Peyer's patch (tissue), 4 donors: ENCODE data around the gene PRKAR1B.

Source experiments
- POLR2A ChIP-seq, 2 donors: fragments of 450-650 bp; IDR thresholded peaks; one replicate each; pipeline ENCODE4 v1.5.1; 2017; ENCODE audit warnings: antibody characterized with exemption in 2 of 2, mild to moderate bottlenecking in 2 of 2, moderate library complexity in 2 of 2
- TF ChIP-seq, protein P1 (sequence below), 6 experiments: fragments of 450-650 bp in 4 of 6; fragments of 200-600 bp in 2 of 6; sonication (generic) in 1 of 6; IDR thresholded peaks; one replicate each; pipeline ENCODE4 v1.5.1; 2017 to 2019; ENCODE audit warnings: antibody characterized with exemption in 6 of 6, mild to moderate bottlenecking in 3 of 6, moderate library complexity in 1 of 6

DNA sequence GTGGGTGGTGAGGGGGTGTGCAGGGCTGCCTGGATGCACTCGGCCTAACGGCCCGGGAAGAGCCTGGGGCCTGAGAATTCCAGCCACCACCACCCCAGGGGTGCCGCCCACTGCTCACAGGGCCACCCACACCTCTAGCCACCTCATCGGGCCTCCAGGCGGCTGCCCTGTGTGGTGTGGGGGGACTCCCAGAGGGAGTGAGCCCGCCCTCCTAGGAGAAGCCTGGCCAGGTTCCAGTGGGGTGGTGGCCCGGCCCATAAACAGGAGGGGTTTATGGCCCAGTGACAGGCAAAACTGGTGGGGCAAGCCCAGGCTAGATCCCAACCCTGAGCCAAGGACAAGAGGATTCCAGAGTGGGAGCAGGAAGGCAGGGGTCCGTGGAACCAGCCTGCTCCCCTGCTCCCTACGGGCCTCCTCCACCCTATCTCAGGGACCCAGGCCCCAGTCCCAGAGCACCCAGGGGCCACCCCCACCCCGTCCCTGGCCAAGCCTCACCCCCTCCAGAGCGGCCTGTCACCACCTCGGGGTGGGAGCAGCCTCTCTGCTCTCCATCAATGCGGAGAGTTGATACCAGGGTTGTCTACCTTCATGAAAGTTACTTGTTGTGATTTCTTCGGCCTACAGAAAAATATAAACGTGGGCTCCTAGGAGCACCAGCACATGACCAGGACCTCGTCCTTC is 187.2 kb downstream of the PRKAR1B start:
- TF ChIP-seq, protein P1, sequence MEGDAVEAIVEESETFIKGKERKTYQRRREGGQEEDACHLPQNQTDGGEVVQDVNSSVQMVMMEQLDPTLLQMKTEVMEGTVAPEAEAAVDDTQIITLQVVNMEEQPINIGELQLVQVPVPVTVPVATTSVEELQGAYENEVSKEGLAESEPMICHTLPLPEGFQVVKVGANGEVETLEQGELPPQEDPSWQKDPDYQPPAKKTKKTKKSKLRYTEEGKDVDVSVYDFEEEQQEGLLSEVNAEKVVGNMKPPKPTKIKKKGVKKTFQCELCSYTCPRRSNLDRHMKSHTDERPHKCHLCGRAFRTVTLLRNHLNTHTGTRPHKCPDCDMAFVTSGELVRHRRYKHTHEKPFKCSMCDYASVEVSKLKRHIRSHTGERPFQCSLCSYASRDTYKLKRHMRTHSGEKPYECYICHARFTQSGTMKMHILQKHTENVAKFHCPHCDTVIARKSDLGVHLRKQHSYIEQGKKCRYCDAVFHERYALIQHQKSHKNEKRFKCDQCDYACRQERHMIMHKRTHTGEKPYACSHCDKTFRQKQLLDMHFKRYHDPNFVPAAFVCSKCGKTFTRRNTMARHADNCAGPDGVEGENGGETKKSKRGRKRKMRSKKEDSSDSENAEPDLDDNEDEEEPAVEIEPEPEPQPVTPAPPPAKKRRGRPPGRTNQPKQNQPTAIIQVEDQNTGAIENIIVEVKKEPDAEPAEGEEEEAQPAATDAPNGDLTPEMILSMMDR (IDR thresholded peaks at IDR 0.05) = peak in 1 of 6 experiments; percentile 14
- peak in 1 of 2 donors; percentile 50 for TF ChIP-seq POLR2A (IDR thresholded peaks at IDR 0.05)
